ENCODE results near the gene SPATS2L. TPM values are rescaled to one million over a fixed set of nuclear protein-coding genes. Genes with fewer than 3 reads are reported as not detected.

The SPATS2L gene
- total RNA-seq, 1 donor from 2014 or later, result 92.7 TPM

DNA sequence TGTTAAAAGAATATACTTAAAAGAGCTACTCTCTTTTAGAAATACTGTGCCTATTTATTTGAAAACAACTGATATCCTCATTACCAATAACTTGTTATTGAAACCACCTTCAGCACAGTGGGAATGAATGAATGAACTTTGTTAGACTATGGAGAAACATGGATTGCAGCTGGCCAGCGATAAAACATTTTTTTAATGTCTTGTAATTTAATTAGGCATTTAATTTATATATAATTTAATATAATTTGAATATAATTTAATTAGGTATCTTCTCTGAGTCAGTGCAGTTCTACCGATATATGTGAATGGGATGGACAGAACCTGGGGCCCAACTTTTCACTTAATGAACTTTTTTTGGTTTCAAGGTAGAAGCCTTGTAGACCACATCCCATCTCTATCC lies 109.0 kb downstream of the SPATS2L start:
- no peak for ATAC-seq
- intact Hi-C loops (cut with DNase I), result no loop called here
- no peak for DNase-seq
- TF ChIP-seq, protein P1, sequence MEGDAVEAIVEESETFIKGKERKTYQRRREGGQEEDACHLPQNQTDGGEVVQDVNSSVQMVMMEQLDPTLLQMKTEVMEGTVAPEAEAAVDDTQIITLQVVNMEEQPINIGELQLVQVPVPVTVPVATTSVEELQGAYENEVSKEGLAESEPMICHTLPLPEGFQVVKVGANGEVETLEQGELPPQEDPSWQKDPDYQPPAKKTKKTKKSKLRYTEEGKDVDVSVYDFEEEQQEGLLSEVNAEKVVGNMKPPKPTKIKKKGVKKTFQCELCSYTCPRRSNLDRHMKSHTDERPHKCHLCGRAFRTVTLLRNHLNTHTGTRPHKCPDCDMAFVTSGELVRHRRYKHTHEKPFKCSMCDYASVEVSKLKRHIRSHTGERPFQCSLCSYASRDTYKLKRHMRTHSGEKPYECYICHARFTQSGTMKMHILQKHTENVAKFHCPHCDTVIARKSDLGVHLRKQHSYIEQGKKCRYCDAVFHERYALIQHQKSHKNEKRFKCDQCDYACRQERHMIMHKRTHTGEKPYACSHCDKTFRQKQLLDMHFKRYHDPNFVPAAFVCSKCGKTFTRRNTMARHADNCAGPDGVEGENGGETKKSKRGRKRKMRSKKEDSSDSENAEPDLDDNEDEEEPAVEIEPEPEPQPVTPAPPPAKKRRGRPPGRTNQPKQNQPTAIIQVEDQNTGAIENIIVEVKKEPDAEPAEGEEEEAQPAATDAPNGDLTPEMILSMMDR (IDR thresholded peaks at IDR 0.05), result no peak
- Histone ChIP-seq H3K27me3 (no peaks in the 10 kb centered on the region), H3K36me3 (peaks cover 33% of the 10 kb centered on the region), H3K27ac (no peak overlapping the region), H3K9me3 (no peaks in the 10 kb centered on the region), H3K4me3 (no peak overlapping the region), H3K4me1 (peaks cover 4% of the 10 kb centered on the region)

DNA sequence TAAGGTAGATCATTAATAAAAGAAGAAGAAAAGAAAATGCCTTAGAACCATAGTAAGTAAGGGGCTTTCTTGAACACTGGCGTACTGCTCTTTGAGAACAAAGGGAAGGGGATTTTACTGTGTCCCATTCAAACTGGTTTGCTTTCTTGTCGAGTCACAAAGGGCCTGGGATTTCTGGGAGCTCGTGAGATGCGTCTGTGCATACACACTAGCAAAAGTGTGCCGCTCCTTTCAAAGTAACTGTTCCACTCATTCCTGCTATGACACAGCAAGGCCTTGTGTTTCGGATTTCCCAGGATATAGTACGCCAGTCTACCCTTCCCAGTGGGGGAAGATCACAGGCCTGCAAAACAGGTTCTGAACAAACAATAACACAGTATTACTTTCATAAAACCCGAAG lies 110.4 kb downstream of the SPATS2L start:
- Histone ChIP-seq H3K36me3 (peaks cover 48% of the 10 kb centered on the region), H3K27me3 (no peaks in the 10 kb centered on the region), H3K27ac (no peak overlapping the region), H3K9me3 (no peaks in the 10 kb centered on the region), H3K4me3 (no peak overlapping the region), H3K4me1 (peaks cover under 1% of the 10 kb centered on the region)
- TF ChIP-seq, protein P1 (IDR thresholded peaks at IDR 0.05), result no peak
- no peak for DNase-seq
- intact Hi-C loops (cut with DNase I), result no loop called here
- ATAC-seq, result no peak

DNA sequence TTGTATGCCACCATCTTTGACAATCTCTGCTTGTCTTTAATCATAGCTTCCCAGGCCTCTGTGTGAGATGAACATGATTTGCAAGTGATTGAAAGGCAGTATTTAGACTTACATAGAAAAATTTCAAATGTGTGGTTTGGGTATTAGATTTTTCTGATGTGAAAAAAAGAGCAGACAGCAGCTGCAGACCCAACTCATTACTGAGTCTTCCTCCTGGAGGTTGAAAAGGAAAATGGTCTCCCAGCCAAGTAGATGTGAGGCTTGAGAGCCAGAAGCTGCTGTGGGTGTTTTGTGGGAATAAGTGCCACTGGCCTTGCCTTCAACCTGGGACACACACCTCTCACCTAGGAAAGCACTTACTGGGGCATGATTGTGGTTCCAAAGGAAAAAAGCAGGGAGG lies 110.9 kb downstream of the SPATS2L start:
- Histone ChIP-seq H3K36me3 (peaks cover 52% of the 10 kb centered on the region), H3K9me3 (no peaks in the 10 kb centered on the region), H3K4me1 (no peaks in the 10 kb centered on the region), H3K27ac (no peak overlapping the region), H3K27me3 (no peaks in the 10 kb centered on the region), H3K4me3 (no peak overlapping the region)
- TF ChIP-seq, protein P1 (IDR thresholded peaks at IDR 0.05), result no peak
- intact Hi-C loops (cut with DNase I), result no loop called here
- no peak for ATAC-seq
- no peak for DNase-seq

DNA sequence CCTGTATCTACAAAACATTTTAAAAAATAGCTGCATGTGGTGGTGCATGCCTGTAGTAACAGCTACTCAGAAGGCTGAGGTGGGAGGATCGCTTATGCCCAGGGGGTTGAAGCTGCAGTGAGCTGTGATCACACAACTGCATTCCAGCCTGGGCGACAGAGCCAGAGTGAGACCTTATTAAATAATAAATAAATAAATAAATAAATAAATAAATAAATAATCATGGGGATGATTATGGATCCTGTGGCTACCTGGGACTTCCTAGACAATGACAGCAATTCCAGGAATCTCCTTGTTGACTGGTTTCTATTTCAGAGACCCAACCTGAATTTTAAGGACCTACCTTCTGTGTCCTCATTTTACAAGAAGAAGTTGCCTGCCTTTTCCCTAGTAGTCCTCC lies 111.9 kb downstream of the SPATS2L start:
- no peak for DNase-seq
- H3K27ac ChIP-seq, result no peak overlapping the region
- peaks cover 55% of the 10 kb centered on the region for H3K36me3 ChIP-seq
- TF ChIP-seq, protein P1 (IDR thresholded peaks at IDR 0.05), result no peak
- intact Hi-C loops (cut with DNase I), result no loop called here
- no peaks in the 10 kb centered on the region for H3K9me3 ChIP-seq
- H3K4me1 ChIP-seq, result no peaks in the 10 kb centered on the region
- H3K4me3 ChIP-seq, result no peak overlapping the region
- H3K27me3 ChIP-seq, result no peaks in the 10 kb centered on the region
- no peak for ATAC-seq

DNA sequence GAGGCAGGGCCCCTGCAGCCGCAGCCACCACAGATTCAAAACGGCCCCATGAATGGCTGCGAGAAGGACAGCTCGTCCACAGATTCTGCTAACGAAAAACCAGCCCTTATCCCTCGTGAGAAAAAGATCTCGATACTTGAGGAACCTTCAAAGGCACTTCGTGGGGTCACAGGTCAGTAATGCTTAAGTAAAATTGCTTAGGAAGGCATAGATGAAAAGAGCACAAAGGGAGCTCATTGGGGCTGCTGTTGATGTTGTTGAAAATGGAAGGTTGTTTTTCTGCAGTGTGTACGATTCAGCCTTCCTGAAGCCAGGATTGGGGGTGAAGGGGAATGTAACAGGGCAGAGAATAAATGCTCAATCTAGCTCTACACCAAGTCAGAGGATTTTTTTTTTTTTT lies 112.8 kb downstream of the SPATS2L start:
- Histone ChIP-seq H3K4me1 (no peaks in the 10 kb centered on the region), H3K9me3 (no peaks in the 10 kb centered on the region), H3K4me3 (no peak overlapping the region), H3K36me3 (peaks cover 59% of the 10 kb centered on the region), H3K27me3 (no peaks in the 10 kb centered on the region), H3K27ac (no peak overlapping the region)
- intact Hi-C loops (cut with DNase I), result no loop called here
- ATAC-seq (no peak), DNase-seq (no peak)
- TF ChIP-seq, protein P1 (IDR thresholded peaks at IDR 0.05), result no peak

DNA sequence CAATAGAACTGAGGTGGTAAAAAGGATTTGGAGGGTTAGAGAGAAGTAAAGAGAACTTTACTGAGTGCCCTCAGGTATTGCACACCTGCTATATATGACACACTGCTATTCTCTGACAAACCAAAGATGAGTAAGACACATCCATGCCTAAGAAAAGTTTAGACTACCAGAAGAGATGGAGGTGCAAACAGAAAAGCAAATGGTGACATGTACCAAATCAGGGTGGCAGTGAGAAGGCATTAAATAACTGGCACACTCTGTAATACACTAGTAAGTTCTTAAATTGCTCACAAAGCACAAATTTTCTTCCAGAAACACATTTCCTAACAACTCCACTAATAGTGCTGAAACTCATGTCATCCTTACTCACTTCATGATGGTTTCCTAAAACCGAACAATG lies 114.8 kb downstream of the SPATS2L start:
- H3K4me1 ChIP-seq, result no peaks in the 10 kb centered on the region
- intact Hi-C loops (cut with DNase I), result no loop called here
- TF ChIP-seq, protein P1 (IDR thresholded peaks at IDR 0.05), result no peak
- no peak overlapping the region for H3K4me3 ChIP-seq
- H3K27me3 ChIP-seq, result no peaks in the 10 kb centered on the region
- DNase-seq (no peak), ATAC-seq (no peak)
- H3K36me3 ChIP-seq, result peaks cover 58% of the 10 kb centered on the region
- H3K9me3 ChIP-seq, result no peaks in the 10 kb centered on the region
- no peak overlapping the region for H3K27ac ChIP-seq
